ENCODE measurements around the gene MED7.

DNA sequence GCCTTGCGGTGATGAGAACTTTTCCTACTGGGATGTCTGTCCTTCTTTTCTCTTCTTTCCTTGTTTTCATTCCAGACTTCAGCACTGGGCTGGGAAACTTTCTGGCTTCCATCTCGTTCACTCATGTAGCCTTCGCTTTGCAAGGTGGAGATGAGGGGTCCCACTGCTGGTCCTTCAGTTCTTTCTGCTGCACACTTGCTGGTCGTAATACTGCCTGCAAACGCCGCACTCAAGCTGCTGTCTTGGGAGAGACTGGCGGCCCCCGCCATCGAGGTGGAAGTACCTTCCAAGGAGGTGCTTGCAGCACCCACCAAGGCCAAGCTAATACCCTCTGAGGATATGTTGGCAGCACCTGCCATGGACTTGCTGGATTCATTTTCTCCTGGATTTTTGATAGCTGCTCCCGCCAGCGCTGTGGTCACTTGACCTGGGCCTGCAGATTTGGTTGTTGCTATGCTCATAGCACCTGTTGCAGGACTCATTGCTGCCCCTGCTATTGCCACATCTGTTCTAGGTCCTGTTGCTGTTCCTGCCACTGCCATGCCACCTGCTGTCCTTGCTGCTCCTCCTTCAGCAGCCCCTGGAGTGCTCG is 20.4 kb upstream of the MED7 start:
- no peak for TF ChIP-seq FOXP1 (CRISPR knock-in tag; IDR thresholded peaks at IDR 0.05; ENCODE audit: borderline replicate concordance)
- TF ChIP-seq, protein P1, sequence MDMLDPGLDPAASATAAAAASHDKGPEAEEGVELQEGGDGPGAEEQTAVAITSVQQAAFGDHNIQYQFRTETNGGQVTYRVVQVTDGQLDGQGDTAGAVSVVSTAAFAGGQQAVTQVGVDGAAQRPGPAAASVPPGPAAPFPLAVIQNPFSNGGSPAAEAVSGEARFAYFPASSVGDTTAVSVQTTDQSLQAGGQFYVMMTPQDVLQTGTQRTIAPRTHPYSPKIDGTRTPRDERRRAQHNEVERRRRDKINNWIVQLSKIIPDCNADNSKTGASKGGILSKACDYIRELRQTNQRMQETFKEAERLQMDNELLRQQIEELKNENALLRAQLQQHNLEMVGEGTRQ (CRISPR knock-in tag; IDR thresholded peaks at IDR 0.05): no peak
- no peak for TF ChIP-seq GTF2I (CRISPR knock-in tag; conservative IDR thresholded peaks at IDR 0.05)
- TF ChIP-seq, protein P2, sequence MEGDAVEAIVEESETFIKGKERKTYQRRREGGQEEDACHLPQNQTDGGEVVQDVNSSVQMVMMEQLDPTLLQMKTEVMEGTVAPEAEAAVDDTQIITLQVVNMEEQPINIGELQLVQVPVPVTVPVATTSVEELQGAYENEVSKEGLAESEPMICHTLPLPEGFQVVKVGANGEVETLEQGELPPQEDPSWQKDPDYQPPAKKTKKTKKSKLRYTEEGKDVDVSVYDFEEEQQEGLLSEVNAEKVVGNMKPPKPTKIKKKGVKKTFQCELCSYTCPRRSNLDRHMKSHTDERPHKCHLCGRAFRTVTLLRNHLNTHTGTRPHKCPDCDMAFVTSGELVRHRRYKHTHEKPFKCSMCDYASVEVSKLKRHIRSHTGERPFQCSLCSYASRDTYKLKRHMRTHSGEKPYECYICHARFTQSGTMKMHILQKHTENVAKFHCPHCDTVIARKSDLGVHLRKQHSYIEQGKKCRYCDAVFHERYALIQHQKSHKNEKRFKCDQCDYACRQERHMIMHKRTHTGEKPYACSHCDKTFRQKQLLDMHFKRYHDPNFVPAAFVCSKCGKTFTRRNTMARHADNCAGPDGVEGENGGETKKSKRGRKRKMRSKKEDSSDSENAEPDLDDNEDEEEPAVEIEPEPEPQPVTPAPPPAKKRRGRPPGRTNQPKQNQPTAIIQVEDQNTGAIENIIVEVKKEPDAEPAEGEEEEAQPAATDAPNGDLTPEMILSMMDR (IDR thresholded peaks at IDR 0.05): no peak
- no peak for TF ChIP-seq CREB1 (CRISPR knock-in tag; IDR thresholded peaks at IDR 0.05)
- TF ChIP-seq JUN (CRISPR knock-in tag; IDR thresholded peaks at IDR 0.05): no peak
- TF ChIP-seq, protein P3, sequence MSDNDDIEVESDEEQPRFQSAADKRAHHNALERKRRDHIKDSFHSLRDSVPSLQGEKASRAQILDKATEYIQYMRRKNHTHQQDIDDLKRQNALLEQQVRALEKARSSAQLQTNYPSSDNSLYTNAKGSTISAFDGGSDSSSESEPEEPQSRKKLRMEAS (CRISPR knock-in tag; IDR thresholded peaks at IDR 0.05): no peak
- no peak for TF ChIP-seq SMAD4 (CRISPR knock-in tag; IDR thresholded peaks at IDR 0.05)
- TF ChIP-seq NFE2L1 (CRISPR knock-in tag; IDR thresholded peaks at IDR 0.05): no peak
- TF ChIP-seq, protein P4, sequence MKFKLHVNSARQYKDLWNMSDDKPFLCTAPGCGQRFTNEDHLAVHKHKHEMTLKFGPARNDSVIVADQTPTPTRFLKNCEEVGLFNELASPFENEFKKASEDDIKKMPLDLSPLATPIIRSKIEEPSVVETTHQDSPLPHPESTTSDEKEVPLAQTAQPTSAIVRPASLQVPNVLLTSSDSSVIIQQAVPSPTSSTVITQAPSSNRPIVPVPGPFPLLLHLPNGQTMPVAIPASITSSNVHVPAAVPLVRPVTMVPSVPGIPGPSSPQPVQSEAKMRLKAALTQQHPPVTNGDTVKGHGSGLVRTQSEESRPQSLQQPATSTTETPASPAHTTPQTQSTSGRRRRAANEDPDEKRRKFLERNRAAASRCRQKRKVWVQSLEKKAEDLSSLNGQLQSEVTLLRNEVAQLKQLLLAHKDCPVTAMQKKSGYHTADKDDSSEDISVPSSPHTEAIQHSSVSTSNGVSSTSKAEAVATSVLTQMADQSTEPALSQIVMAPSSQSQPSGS (CRISPR knock-in tag; IDR thresholded peaks at IDR 0.05; ENCODE audit: borderline replicate concordance, low read depth): no peak
- TF ChIP-seq MXD4 (CRISPR knock-in tag; IDR thresholded peaks at IDR 0.05; ENCODE audit: borderline replicate concordance): no peak
- TF ChIP-seq, protein P5, sequence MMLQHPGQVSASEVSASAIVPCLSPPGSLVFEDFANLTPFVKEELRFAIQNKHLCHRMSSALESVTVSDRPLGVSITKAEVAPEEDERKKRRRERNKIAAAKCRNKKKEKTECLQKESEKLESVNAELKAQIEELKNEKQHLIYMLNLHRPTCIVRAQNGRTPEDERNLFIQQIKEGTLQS (CRISPR knock-in tag; conservative IDR thresholded peaks at IDR 0.05): no peak
- TF ChIP-seq ESRRA (CRISPR knock-in tag; IDR thresholded peaks at IDR 0.05; ENCODE audit: borderline replicate concordance): no peak
- TF ChIP-seq CBFB (CRISPR knock-in tag; IDR thresholded peaks at IDR 0.05; ENCODE audit: low read depth): no peak

Measured in WTC11 (cell line).